Nephron (organoid): ENCODE measurements around the gene MAST2.
"Not testable (repeated sequence)": the region's sequence is repeated elsewhere in the genome, so short reads cannot be mapped to it uniquely, and the experiment has no call there.

Experiments
- H3K27ac Mint-ChIP-seq, 3 experiments: 2 replicates each; pipeline ENCODE4 v1.8.0; 2020; ENCODE audit warnings: mixed read lengths in 3 of 3, mild to moderate bottlenecking in 2 of 3, moderate library complexity in 1 of 3
- H3K27me3 Mint-ChIP-seq: 2 replicates; pipeline ENCODE4 v1.8.0; 2021; ENCODE audit warnings: low read depth, mild to moderate bottlenecking, moderate library complexity, mixed read lengths
- H3K36me3 Mint-ChIP-seq: 2 replicates; pipeline ENCODE4 v1.8.0; 2020; ENCODE audit warnings: low read depth, mixed read lengths
- H3K4me1 Mint-ChIP-seq: 2 replicates; pipeline ENCODE4 v1.8.0; 2020; ENCODE audit warnings: mixed read lengths
- H3K4me3 Mint-ChIP-seq, 3 experiments: 2 replicates each; pipeline ENCODE4 v1.8.0; 2020; ENCODE audit warnings: mild to moderate bottlenecking in 3 of 3, mixed read lengths in 3 of 3, moderate library complexity in 2 of 3
- H3K9me3 Mint-ChIP-seq: 2 replicates; pipeline ENCODE4 v1.8.0; 2020; ENCODE audit warnings: mixed read lengths
- CTCF ChIP-seq, 3 experiments: fragments of 200-600 bp; sonication (generic); IDR thresholded peaks; one replicate each; pipeline ENCODE4 v1.5.0; 2021; ENCODE audit warnings: antibody characterized with exemption in 3 of 3; ENCODE audit not compliant: unreplicated experiment in 3 of 3

MAST2 gene

GRCh38 chr1:45828841-45829240 lies 25.4 kb downstream of the MAST2 start:
- Mint-ChIP-seq H3K27ac (no peak overlapping the region), H3K27me3 (no peaks in the 10 kb centered on the region), H3K9me3 (no peaks in the 10 kb centered on the region), H3K36me3 (peaks cover 63% of the 10 kb centered on the region), H3K4me3 (no peak overlapping the region), H3K4me1 (no peaks in the 10 kb centered on the region)
- no peak for TF ChIP-seq CTCF (IDR thresholded peaks at IDR 0.05; ENCODE audit: unreplicated experiment in 3 of 3)

GRCh38 chr1:45833361-45833760 lies 29.9 kb downstream of the MAST2 start:
- Mint-ChIP-seq H3K27ac (no peak overlapping the region), H3K27me3 (no peaks in the 10 kb centered on the region), H3K36me3 (peaks cover 41% of the 10 kb centered on the region), H3K4me1 (no peaks in the 10 kb centered on the region), H3K9me3 (no peaks in the 10 kb centered on the region), H3K4me3 (no peak overlapping the region)
- TF ChIP-seq CTCF (IDR thresholded peaks at IDR 0.05; ENCODE audit: unreplicated experiment in 3 of 3), result no peak

- Mint-ChIP-seq H3K36me3 (peaks cover 40% of the 10 kb centered on the region), H3K4me3 (no peak overlapping the region), H3K27me3 (no peaks in the 10 kb centered on the region), H3K4me1 (no peaks in the 10 kb centered on the region), H3K27ac (no peak overlapping the region), H3K9me3 (no peaks in the 10 kb centered on the region)
- TF ChIP-seq CTCF (IDR thresholded peaks at IDR 0.05; ENCODE audit: unreplicated experiment in 3 of 3), result no peak
These were observed 31.3 kb downstream of the MAST2 start for GRCh38 chr1:45834689-45835088.

- TF ChIP-seq CTCF (IDR thresholded peaks at IDR 0.05; ENCODE audit: unreplicated experiment in 3 of 3), result no peak
- H3K36me3 Mint-ChIP-seq, result peaks cover 31% of the 10 kb centered on the region
- no peaks in the 10 kb centered on the region for H3K4me1 Mint-ChIP-seq
- H3K4me3 Mint-ChIP-seq, result no peak overlapping the region
- no peaks in the 10 kb centered on the region for H3K9me3 Mint-ChIP-seq
- no peak overlapping the region for H3K27ac Mint-ChIP-seq
- H3K27me3 Mint-ChIP-seq, result no peaks in the 10 kb centered on the region
These were observed 33.0 kb downstream of the MAST2 start for GRCh38 chr1:45836451-45836850.

- not testable (repeated sequence) for H3K4me3 Mint-ChIP-seq, H3K9me3 Mint-ChIP-seq, H3K27me3 Mint-ChIP-seq, H3K4me1 Mint-ChIP-seq, H3K27ac Mint-ChIP-seq
- H3K36me3 Mint-ChIP-seq, result peaks cover 27% of the 10 kb centered on the region
These were observed 33.4 kb downstream of the MAST2 start for GRCh38 chr1:45836861-45837260.

- peaks cover 16% of the 10 kb centered on the region for H3K36me3 Mint-ChIP-seq
- not testable (repeated sequence) for H3K27me3 Mint-ChIP-seq, H3K4me1 Mint-ChIP-seq, H3K9me3 Mint-ChIP-seq, H3K4me3 Mint-ChIP-seq, H3K27ac Mint-ChIP-seq
These were observed 34.9 kb downstream of the MAST2 start for GRCh38 chr1:45838322-45838721.

GRCh38 chr1:45840704-45841103 lies 37.3 kb downstream of the MAST2 start:
- Mint-ChIP-seq H3K4me3 (no peak overlapping the region), H3K27me3 (no peaks in the 10 kb centered on the region), H3K9me3 (no peaks in the 10 kb centered on the region), H3K4me1 (peaks cover 7% of the 10 kb centered on the region), H3K36me3 (peaks cover 5% of the 10 kb centered on the region), H3K27ac (no peak overlapping the region)
- TF ChIP-seq CTCF (IDR thresholded peaks at IDR 0.05; ENCODE audit: unreplicated experiment in 3 of 3), result no peak
